Fibroblast of lung (primary cell): ENCODE data around the gene PRAMEF4.
"Not testable (repeated sequence)": the region's sequence is repeated elsewhere in the genome, so short reads cannot be mapped to it uniquely, and the experiment has no call there.

Experiments used
- EZH2 ChIP-seq: IDR thresholded peaks from 2 replicates; pipeline ENCODE4 v1.5.1; 2012; ENCODE audit warnings: low read length, control low read depth, mild to moderate bottlenecking; ENCODE audit errors: missing control alignments
- TF ChIP-seq, protein P1 (sequence below), 2 donors: IDR thresholded peaks in 1 of 2; conservative IDR thresholded peaks in 1 of 2; 1 replicate in 1 of 2; 2 replicates in 1 of 2; pipeline ENCODE4 v1.5.1; 2011 to 2012; ENCODE audit warnings: low read length in 2 of 2, control low read depth in 1 of 2, inconsistent platforms in 1 of 2, low read depth in 1 of 2, mild to moderate bottlenecking in 1 of 2

DNA sequence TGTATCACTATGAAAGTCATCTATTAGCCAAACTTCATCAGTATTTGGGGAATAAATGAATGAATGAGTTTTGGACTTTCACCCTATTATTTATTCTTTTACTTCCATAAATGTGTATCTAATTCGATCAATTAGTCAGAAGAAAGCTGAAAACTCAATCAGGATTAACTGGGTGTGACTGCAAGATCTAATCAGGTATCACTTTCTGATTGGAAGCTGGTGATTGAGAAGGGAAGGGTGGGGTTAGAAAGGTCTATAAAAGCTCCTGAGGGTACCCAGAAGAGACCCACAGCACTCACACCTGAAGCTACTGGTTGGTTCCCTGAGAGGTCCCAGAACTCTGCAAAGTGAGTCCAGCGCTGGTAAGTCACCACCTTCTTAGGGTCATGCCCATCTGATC is 29.2 kb downstream of the PRAMEF4 start, which contains the start of gene PRAMEF2:
- TF ChIP-seq, protein P1, sequence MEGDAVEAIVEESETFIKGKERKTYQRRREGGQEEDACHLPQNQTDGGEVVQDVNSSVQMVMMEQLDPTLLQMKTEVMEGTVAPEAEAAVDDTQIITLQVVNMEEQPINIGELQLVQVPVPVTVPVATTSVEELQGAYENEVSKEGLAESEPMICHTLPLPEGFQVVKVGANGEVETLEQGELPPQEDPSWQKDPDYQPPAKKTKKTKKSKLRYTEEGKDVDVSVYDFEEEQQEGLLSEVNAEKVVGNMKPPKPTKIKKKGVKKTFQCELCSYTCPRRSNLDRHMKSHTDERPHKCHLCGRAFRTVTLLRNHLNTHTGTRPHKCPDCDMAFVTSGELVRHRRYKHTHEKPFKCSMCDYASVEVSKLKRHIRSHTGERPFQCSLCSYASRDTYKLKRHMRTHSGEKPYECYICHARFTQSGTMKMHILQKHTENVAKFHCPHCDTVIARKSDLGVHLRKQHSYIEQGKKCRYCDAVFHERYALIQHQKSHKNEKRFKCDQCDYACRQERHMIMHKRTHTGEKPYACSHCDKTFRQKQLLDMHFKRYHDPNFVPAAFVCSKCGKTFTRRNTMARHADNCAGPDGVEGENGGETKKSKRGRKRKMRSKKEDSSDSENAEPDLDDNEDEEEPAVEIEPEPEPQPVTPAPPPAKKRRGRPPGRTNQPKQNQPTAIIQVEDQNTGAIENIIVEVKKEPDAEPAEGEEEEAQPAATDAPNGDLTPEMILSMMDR (conservative IDR thresholded peaks at IDR 0.05 in 1 of 2, IDR thresholded peaks at IDR 0.05 in 1 of 2; ENCODE audit: low read depth in 1 of 2, low read length in 2 of 2): not testable (repeated sequence)
- not testable (repeated sequence) for TF ChIP-seq EZH2
